ENCODE data around the gene GRAPL.
A peak's percentile ranks its signal among the peaks of the same experiment; 100 is the strongest.
"Not testable (repeated sequence)": the region's sequence is repeated elsewhere in the genome, so short reads cannot be mapped to it uniquely, and the experiment has no call there.

The GRAPL gene

DNA sequence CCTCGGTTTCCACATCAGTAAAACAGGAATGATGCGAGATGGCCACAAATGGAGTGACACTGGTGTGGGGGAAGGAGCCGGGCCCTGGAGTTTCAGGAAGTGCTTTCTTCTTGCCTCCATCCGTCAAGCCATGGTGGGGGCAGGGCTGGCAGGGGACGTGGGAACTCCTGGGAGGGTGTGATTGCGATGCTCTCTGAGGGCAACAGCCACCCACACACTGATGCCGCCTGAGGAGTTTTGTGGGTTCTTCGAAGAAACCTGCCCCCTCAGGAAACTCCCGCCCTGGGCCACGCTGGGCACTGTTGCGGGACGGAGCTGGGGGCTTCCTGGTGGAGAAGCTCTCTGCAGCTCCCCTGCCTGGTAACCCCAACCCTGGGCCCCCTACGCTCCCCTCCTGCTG lies 8.0 kb downstream of the GRAPL start:
- FAIRE-seq: peak; percentile 20
- not testable (repeated sequence) for DNase-seq (ENCODE audit: insufficient read length, low spot score)

GRCh38 chr17:19136138-19136537 lies 8.7 kb downstream of the GRAPL start:
- FAIRE-seq: peak; percentile 88
- not testable (repeated sequence) for DNase-seq (ENCODE audit: insufficient read length, low spot score)

DNA sequence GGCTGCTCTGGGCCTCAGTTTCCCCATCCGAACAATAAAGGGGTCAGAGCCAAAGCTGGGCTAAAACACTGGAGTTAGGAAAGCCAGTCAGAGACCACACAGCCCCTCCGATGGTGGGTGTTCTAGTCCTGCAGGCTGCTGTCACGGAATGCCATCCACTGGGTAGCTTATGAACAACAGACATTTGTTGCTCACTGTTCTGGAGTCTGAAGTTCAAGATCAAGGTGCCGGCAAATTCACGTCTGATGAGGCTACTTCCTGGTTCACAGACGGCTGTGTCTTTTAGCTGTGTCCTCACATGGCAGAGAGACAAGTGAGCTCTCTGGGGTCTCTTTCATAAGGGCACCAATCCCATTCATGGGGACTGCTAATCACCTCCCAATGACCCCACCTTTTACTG lies 9.2 kb downstream of the GRAPL start:
- FAIRE-seq; DNase-seq (ENCODE audit: insufficient read length, low spot score): not testable (repeated sequence)

- not testable (repeated sequence) for DNase-seq (ENCODE audit: insufficient read length, low spot score)
- peak; percentile 44 for FAIRE-seq
These were observed 10.6 kb downstream of the GRAPL start for GRCh38 chr17:19137959-19138358.

- FAIRE-seq: peak; percentile 93
- DNase-seq (ENCODE audit: insufficient read length, low spot score): not testable (repeated sequence)
These were observed 14.2 kb downstream of the GRAPL start for GRCh38 chr17:19141366-19142155.

DNA sequence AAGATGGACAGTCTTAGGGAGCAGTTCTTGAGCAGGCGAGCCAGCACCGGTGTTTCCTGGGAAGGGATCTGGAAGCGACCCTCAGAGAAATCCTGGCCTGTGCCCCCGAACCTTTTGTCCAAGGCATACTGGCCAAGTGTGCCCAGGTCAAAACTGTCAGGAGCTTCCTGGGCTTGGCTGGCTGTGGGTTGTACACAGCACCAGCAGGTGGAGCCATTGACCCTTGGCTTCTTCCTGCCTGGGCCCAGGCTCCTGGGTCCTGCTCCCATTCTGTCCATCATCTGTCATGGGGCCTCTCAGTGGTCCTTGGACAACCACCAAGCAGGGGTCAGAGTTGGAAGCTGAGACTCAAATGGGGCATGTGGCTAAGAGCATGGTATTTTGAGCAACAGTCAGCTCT lies 15.0 kb downstream of the GRAPL start:
- peak; percentile 59 for FAIRE-seq
- DNase-seq (ENCODE audit: insufficient read length, low spot score): not testable (repeated sequence)

DNA sequence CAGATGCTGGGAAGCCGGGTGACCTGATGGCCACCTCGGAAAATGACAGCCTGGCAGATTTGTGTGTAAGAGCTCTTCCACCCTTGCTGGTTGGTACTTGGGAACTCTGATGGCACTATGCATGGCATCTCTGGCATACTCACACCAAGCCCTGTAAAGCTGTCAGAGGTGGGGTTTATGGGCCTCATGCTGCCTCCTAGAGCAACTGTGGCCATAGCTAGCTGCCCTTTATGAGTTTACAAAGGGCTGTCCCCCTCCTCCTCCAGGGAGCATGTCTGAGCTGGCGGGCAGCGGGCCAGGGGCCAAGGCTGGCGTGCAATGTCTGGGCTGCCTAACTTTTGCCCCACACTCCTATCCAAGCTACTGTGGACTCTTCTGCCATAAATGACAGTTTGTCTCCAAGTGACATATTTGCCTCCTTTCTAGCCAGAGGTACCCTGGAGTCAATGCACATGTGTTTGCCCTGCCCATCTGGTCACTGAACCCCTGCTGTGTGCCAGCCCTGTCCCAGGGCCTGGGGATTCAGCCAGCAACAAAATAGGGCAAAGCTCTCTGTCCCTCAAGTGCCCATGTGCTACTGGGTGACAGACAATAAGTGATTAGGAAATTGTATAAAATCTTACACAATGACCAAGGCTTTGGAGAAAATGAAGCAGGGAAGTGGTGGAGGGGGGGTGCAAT lies 15.8 kb downstream of the GRAPL start:
- DNase-seq (ENCODE audit: insufficient read length, low spot score): not testable (repeated sequence)
- peak; percentile 31 for FAIRE-seq

- FAIRE-seq; DNase-seq (ENCODE audit: insufficient read length, low spot score): not testable (repeated sequence)
These were observed 17.0 kb downstream of the GRAPL start for GRCh38 chr17:19144373-19144772.

GRCh38 chr17:19145471-19145870 lies 18.1 kb downstream of the GRAPL start:
- not testable (repeated sequence) for DNase-seq (ENCODE audit: insufficient read length, low spot score)
- peak; percentile 28 for FAIRE-seq

DNA sequence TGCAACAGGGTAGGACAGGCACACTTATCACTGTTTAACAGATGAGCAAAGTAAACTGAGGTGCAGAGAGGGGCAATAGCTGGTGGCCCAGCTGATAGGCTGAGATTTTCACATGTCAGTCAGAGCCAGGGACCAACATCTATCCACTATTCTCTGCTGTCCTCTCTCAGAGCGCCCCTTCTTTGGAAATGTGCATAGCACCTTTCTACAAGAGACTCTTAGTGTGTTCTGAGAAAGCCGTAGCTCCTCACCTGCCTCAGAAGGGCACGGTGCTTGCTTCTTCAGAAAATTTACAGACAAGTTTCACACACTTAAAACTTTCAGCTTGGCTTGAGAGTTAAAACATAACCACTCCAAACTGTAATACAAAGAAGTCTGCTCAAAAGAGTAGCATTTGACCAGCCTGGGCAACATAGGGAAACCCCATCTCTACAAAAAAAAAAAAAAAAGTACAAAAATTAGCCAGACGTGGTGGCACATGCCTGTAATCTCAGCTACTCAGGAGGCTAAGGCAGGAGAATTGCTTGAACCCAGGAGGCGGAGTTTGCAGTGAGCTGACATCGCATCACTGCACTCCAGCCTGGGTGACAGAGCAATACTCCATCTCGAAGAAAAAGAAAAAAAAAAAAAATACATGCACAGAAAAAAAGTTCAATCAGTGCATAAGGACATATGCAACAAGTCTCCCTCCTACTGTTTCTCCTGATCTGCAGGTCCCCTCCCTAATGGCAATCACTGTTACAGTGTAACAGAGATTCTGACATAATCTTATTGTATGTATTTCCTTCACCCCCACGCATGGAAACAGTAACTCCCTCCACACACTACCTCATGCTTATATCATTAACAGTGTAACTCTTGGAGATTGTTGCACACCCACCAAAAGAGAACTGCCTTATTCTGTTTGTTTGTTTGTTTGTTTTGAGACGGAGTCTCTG lies 23.6 kb downstream of the GRAPL start:
- not testable (repeated sequence) for FAIRE-seq; DNase-seq (ENCODE audit: insufficient read length, low spot score)

- FAIRE-seq; DNase-seq (ENCODE audit: insufficient read length, low spot score): not testable (repeated sequence)
These were observed 30.2 kb downstream of the GRAPL start for GRCh38 chr17:19157628-19158027.

- not testable (repeated sequence) for DNase-seq (ENCODE audit: insufficient read length, low spot score); FAIRE-seq
These were observed 31.1 kb downstream of the GRAPL start for GRCh38 chr17:19158478-19158877.

- DNase-seq (ENCODE audit: insufficient read length, low spot score); FAIRE-seq: not testable (repeated sequence)
These were observed 31.5 kb downstream of the GRAPL start for GRCh38 chr17:19158938-19159337.

GRCh38 chr17:19161308-19162107 lies 34.1 kb downstream of the GRAPL start:
- not testable (repeated sequence) for FAIRE-seq; DNase-seq (ENCODE audit: insufficient read length, low spot score)

DNA sequence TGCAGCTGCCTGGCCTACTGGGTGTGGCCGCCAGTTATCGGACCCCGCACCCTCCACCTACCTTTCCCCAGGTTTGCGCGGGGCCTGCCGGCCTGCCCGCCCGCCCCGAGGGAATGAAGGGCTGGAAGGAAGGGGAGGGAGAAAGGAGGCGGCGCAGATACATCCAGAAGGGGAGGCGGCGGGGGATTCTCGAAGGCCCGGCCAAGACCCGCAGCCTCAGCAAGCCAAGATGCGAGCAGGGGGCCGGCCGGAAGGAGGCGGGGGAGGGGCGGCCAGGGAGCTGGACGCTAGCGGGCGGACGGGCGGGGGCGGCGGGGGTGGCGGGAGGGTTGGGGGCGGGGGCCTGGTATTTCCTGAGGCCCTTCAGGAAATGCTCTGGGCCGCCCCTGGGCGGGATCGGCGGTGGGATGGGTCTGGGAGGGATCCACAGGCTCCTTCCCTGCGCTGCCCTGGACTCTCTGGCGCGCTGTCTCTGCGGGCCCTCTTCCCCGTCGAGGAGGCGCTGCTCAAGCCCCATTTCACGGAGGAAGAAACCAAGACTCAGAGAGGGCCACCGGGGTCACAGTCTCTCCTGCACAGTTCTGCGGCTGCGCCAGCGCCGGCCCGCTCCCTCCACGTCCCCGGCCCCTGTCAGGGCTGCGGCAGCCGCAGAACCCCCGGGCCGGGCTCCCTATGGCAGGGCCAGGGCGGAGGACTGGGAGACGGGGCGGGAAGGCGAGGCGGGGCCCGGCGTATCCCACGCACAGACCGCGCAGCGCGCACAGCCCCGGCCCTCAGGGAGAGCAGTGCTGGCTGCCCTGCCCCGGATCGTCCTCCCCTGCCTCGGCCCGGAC lies 35.2 kb downstream of the GRAPL start:
- FAIRE-seq; DNase-seq (ENCODE audit: insufficient read length, low spot score): not testable (repeated sequence)

- FAIRE-seq; DNase-seq (ENCODE audit: insufficient read length, low spot score): not testable (repeated sequence)
These were observed 47.0 kb downstream of the GRAPL start for GRCh38 chr17:19174422-19174821.

DNA sequence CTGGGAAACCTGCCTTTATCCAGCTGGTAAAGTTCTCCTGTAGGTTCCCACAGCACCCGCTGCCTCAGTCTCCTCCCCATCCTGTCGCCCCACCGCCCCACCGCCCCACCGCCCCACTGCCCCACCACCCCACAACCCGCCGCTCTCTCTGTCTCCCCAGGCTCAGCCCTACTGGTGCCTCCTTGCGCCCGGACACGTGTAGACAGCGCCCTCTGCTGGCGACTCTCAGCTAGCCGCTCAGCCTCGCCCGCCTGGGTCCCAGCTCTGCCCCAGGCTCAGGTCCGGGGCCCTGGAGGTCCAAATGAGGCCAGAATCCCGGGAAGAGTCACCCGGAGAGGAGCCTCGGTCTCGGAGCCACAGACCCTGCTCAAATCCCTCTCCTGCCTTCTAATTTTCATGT lies 48.0 kb downstream of the GRAPL start:
- not testable (repeated sequence) for FAIRE-seq; DNase-seq (ENCODE audit: insufficient read length, low spot score)

GRCh38 chr17:19181040-19181875 lies 53.9 kb downstream of the GRAPL start:
- not testable (repeated sequence) for DNase-seq (ENCODE audit: insufficient read length, low spot score); FAIRE-seq
